GM19324 (cell line): ENCODE measurements around the gene TOMM22.

Source experiments
- ATAC-seq: cut with Tn5 transposase; IDR thresholded peaks from one replicate; pipeline ENCODE4 v1.9.1; 2021; ENCODE audit warnings: mild to moderate bottlenecking, moderate library complexity; ENCODE audit not compliant: unreplicated experiment, low FRiP score

TOMM22 gene

GRCh38 chr22:38694940-38695339, 13.2 kb downstream of the TOMM22 start:
- ATAC-seq, result no peak

GRCh38 chr22:38696606-38697424, 15.1 kb downstream of the TOMM22 start:
- no peak for ATAC-seq

GRCh38 chr22:38697425-38698089, 15.8 kb downstream of the TOMM22 start:
- no peak for ATAC-seq

- no peak for ATAC-seq
These were observed 16.8 kb downstream of the TOMM22 start for GRCh38 chr22:38698407-38699094.

- ATAC-seq, result no peak
These were observed 17.4 kb downstream of the TOMM22 start for GRCh38 chr22:38699143-38699542.

GRCh38 chr22:38699784-38700183, 18.0 kb downstream of the TOMM22 start:
- no peak for ATAC-seq

- ATAC-seq, result no peak
These were observed 18.6 kb downstream of the TOMM22 start for GRCh38 chr22:38700270-38700788.

GRCh38 chr22:38700789-38701628, 19.3 kb downstream of the TOMM22 start, which contains the start of gene JOSD1:
TSS of gene JOSD1 (minus strand) at chr22:38700943. CDS start at chr22:38699987, 956 bp downstream.
- ATAC-seq, result peak; percentile 47

- no peak for ATAC-seq
These were observed 23.0 kb downstream of the TOMM22 start for GRCh38 chr22:38704654-38705234.

- peak; percentile 78 for ATAC-seq
These were observed 23.7 kb downstream of the TOMM22 start, which contains the start of gene GTPBP1 for GRCh38 chr22:38705235-38706100. TSS of gene GTPBP1 (plus strand) at chr22:38705944. CDS start at chr22:38705956, 12 bp downstream.

GRCh38 chr22:38706101-38706900, 24.5 kb downstream of the TOMM22 start:
- peak; percentile 10 for ATAC-seq

GRCh38 chr22:38706901-38707195, 25.1 kb downstream of the TOMM22 start:
- no peak for ATAC-seq

GRCh38 chr22:38707346-38707745, 25.6 kb downstream of the TOMM22 start:
- ATAC-seq, result no peak

- no peak for ATAC-seq
These were observed 26.2 kb downstream of the TOMM22 start for GRCh38 chr22:38707984-38708383.

GRCh38 chr22:38709306-38709705, 27.5 kb downstream of the TOMM22 start:
- ATAC-seq, result no peak

GRCh38 chr22:38710351-38710750, 28.6 kb downstream of the TOMM22 start:
- ATAC-seq, result no peak

GRCh38 chr22:38710866-38711265, 29.1 kb downstream of the TOMM22 start:
- ATAC-seq, result no peak
